ENCODE measurements around the gene MTMR10. TPM values are rescaled to one million over a fixed set of nuclear protein-coding genes. Genes with fewer than 3 reads are reported as not detected.

Gene MTMR10
- total RNA-seq, 1 experiment from 2014 or later: 23.2 TPM

GRCh38 chr15:30956216-30957124, 35.0 kb downstream of the MTMR10 start:
- TF ChIP-seq CTCF (conservative IDR thresholded peaks at IDR 0.05): no peak
- H4K8ac ChIP-seq (replicated peaks; ENCODE audit: insufficient read length, low read depth, low read length): no peak overlapping the region
- Mint-ChIP-seq H3K36me3 (ENCODE audit: insufficient read depth in 1 of 3, low read depth in 3 of 3) (peaks cover 20 to 77% (median 54%) of the 10 kb centered on the region in 3 experiments; a peak in 6 of 7 replicates), H3K27ac (peak overlapping the region in 2 of 3 experiments; percentile 32 to 41; a peak in 1 of 7 replicates), H3K4me3 (no peak overlapping the region), H3K27me3 (ENCODE audit: low read depth) (no peaks in the 10 kb centered on the region), H3K9me3 (no peaks in the 10 kb centered on the region), H3K4me1 (peaks cover 5 to 11% of the 10 kb centered on the region in 2 experiments; a peak in 2 of 4 replicates)
- no peak overlapping the region for H4K5ac ChIP-seq (ENCODE audit: insufficient read length, low read depth, low read length)
- no peak overlapping the region for H2BK12ac ChIP-seq (ENCODE audit: insufficient read length, low read depth, low read length)
- H3K14ac ChIP-seq (ENCODE audit: insufficient read depth, low read length): no peak overlapping the region
- H3K4me2 ChIP-seq (ENCODE audit: insufficient read depth, insufficient read length, low read length): no peak overlapping the region
- H2BK20ac ChIP-seq (ENCODE audit: low read depth, low read length, poor library complexity, severe bottlenecking): no peak overlapping the region
- H3K27ac ChIP-seq (ENCODE audit: insufficient read length, low read depth, low read length): no peak overlapping the region
- no peak overlapping the region for H2BK120ac ChIP-seq (ENCODE audit: low read depth, low read length, poor library complexity, severe bottlenecking)
- H2BK5ac ChIP-seq (ENCODE audit: insufficient read length, low read length): no peak overlapping the region
- H3K18ac ChIP-seq (ENCODE audit: insufficient read length, low read depth, low read length): no peak overlapping the region
- H2AK5ac ChIP-seq (ENCODE audit: insufficient read length, low read length): no peak overlapping the region
- no peak overlapping the region for H2BK15ac ChIP-seq (ENCODE audit: low read depth, low read length)
- H3K23me2 ChIP-seq (ENCODE audit: insufficient read length, low read depth, low read length, poor library complexity, severe bottlenecking): no peaks in the 10 kb centered on the region
- no peak overlapping the region for H3K9ac ChIP-seq (ENCODE audit: extremely low read depth, insufficient read length, low read length)
- DNase-seq: no peak
- H3K79me2 ChIP-seq (ENCODE audit: insufficient read depth, low read length): no peaks in the 10 kb centered on the region
- no peaks in the 10 kb centered on the region for H3K27me3 ChIP-seq (ENCODE audit: insufficient read depth, low read length)
- no peak overlapping the region for H4K91ac ChIP-seq (ENCODE audit: insufficient read length, low read depth, low read length)
- H3K79me1 ChIP-seq (ENCODE audit: insufficient read depth, low read depth, low read length, poor library complexity, severe bottlenecking): no peaks in the 10 kb centered on the region
- H3K4me1 ChIP-seq (ENCODE audit: insufficient read depth, low read length): no peaks in the 10 kb centered on the region; the same call in 1 of the 2 replicates
- no peaks in the 10 kb centered on the region for H3K9me3 ChIP-seq (ENCODE audit: control insufficient read depth, low read depth, low read length)
- H3T11ph ChIP-seq (ENCODE audit: low read length): no peak overlapping the region
- H3K23ac ChIP-seq (ENCODE audit: insufficient read length, low read depth, low read length): no peak overlapping the region
- H2AFZ ChIP-seq (ENCODE audit: low read length): no peak overlapping the region
- H3K56ac ChIP-seq (ENCODE audit: insufficient read length, low read depth, low read length): no peak overlapping the region
- no peak overlapping the region for H3K4ac ChIP-seq (ENCODE audit: low read depth, low read length)
- no peaks in the 10 kb centered on the region for H4K20me1 ChIP-seq (ENCODE audit: control insufficient read depth, insufficient read depth, insufficient read length)
- no CpG with 5 or more reads among the region's 6 CpGs for WGBS (ENCODE audit: extremely low coverage, insufficient read length, low lambda C conversion rate)

Measured in H9 (cell line).